Stimulated activated naive CD8-positive, alpha-beta T cell treated with anti-CD3 and anti-CD28 coated beads, Interleukin-15, Interleukin-2, amounts not matched to agents 100 ng/mL and 50 ng/mL, for 24 hours (primary cell): ENCODE results near the gene SRCIN1.
A peak's percentile ranks its signal among the peaks of the same experiment; 100 is the strongest.

Source experiments
- H3K27ac Mint-ChIP-seq: one replicate; pipeline ENCODE4 v1.8.0; 2021; ENCODE audit warnings: mild to moderate bottlenecking, mixed read lengths
- H3K27me3 Mint-ChIP-seq: one replicate; pipeline ENCODE4 v1.8.0; 2021; ENCODE audit warnings: mixed read lengths
- H3K36me3 Mint-ChIP-seq: one replicate; pipeline ENCODE4 v1.8.0; 2021; ENCODE audit warnings: low read depth, mixed read lengths
- H3K4me1 Mint-ChIP-seq: one replicate; pipeline ENCODE4 v1.8.0; 2021; ENCODE audit warnings: low read depth, mixed read lengths
- H3K4me3 Mint-ChIP-seq: one replicate; pipeline ENCODE4 v1.8.0; 2021; ENCODE audit warnings: mild to moderate bottlenecking, mixed read lengths
- H3K9me3 Mint-ChIP-seq: one replicate; pipeline ENCODE4 v1.8.0; 2021; ENCODE audit warnings: mixed read lengths

The SRCIN1 gene

DNA sequence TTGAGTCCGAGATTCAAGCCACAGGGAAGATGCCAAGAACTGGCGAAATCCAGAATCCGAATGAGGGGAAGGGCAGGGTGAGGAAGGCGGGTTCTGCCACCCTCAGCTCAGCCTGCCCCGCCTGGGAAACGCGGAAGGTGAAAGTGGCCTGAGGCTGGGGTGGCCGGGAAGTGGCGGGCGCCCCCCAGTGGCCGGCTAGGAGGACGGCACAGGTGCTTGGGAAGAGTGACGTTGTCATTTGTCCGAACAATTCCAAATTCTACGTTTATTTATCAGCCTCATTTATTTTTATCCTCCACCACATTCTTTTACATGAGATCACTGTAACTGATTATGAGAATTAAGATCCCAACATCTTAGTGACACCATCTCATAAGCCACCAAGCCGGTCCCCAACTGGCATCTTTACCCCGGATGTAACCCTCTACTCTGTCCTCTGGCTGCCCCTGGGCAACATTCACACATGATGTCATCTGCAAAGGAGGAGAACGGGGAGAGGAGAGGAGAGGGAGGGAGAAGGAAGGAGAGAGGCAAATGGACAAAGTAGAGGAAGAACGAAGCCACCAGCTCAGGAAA is 21.3 kb downstream of the SRCIN1 start:
- H3K4me1 Mint-ChIP-seq, result peaks cover 3% of the 10 kb centered on the region
- H3K9me3 Mint-ChIP-seq, result no peaks in the 10 kb centered on the region
- no peak overlapping the region for H3K4me3 Mint-ChIP-seq
- H3K36me3 Mint-ChIP-seq, result no peaks in the 10 kb centered on the region
- H3K27me3 Mint-ChIP-seq, result peaks cover 71% of the 10 kb centered on the region
- no peak overlapping the region for H3K27ac Mint-ChIP-seq

DNA sequence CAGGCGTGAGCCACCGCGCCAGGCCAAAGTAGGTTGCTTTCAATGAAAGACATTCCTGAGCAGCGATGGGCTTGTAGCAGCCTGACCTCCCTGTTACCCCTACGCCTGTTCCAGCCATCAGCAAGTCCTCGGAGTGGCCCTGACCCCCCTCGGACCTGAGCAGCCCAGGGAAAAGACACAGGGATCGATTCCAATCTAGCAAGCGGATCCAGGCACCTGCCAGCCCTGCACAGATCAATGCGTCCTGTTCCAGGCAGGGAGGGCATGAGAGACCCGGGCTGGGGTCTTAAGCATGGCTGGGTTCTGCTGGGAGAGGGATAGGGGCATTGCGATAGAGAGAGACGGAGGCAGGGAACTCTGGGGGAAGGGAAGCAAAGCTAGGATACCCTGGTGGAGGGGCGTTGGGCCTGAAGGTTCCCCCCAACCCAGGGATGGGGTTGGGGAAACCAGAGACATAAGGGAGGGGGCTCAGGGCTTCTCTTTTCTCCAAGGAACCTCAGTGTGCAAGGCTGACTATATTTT is 21.9 kb downstream of the SRCIN1 start:
- H3K36me3 Mint-ChIP-seq, result no peaks in the 10 kb centered on the region
- H3K27me3 Mint-ChIP-seq, result peaks cover 71% of the 10 kb centered on the region
- no peak overlapping the region for H3K27ac Mint-ChIP-seq
- H3K9me3 Mint-ChIP-seq, result no peaks in the 10 kb centered on the region
- no peak overlapping the region for H3K4me3 Mint-ChIP-seq
- H3K4me1 Mint-ChIP-seq, result peaks cover 3% of the 10 kb centered on the region

DNA sequence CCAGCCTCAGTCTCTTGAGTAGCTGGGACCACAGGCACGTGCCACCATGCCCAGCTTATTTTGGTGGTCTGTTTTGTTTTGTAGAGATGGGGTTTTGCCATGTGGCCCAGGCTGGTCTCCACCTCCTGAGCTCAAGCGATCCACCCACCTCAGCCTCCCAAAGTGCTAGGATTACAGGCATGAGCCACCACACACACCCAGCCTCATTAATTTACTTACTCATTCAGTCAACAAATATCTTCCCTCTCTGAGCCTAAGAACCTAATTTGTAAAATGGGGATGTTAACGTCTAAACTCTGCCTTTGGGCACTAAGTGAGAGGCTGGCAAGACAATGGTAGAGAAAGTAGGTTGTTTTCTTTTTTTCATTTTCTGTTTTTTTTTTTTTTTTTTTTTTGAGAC is 22.6 kb downstream of the SRCIN1 start:
- Mint-ChIP-seq H3K27ac (no peak overlapping the region), H3K27me3 (peaks cover 66% of the 10 kb centered on the region), H3K36me3 (no peaks in the 10 kb centered on the region), H3K4me1 (peaks cover 3% of the 10 kb centered on the region), H3K4me3 (no peak overlapping the region), H3K9me3 (no peaks in the 10 kb centered on the region)

DNA sequence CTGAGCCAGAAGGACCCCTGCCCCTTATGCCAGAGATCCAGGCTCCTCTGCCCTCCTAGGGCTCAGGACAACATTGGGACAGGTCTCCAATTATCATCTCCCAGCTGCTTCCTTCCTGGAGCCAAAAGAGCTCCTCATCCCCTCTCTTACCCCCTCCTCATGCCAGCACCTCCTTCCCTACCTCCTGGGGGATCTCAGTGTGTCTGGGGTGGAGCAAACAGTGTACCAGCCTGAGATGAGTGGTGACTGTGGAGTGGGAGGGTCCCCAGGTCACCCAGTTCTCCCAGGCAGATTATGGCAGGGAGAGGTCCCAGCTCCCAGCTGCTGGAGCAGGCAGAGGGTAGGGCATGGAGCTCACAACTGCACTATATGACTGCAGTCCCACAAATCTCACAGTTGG is 23.7 kb downstream of the SRCIN1 start:
- H3K27ac Mint-ChIP-seq, result no peak overlapping the region
- no peaks in the 10 kb centered on the region for H3K36me3 Mint-ChIP-seq
- peaks cover 66% of the 10 kb centered on the region for H3K27me3 Mint-ChIP-seq
- H3K9me3 Mint-ChIP-seq, result no peaks in the 10 kb centered on the region
- peaks cover 3% of the 10 kb centered on the region for H3K4me1 Mint-ChIP-seq
- no peak overlapping the region for H3K4me3 Mint-ChIP-seq

DNA sequence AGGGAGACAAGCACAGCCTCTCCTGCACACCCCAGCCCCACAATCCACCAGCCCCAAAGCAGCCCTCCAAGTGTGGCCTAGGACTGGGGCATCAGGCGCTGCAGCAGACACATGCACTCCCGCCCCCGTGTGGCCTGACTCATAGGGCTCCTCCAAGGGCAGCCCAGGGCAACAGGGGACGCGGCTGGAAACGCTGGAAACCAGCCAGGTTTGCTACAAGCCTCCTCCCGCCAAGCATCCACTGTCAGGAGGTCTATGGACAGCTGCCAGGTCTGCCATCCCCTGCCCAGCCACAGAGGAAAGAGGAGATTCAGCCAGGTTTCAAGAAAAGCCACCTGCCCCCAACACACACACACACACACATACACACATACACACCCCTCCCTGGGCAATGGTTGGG is 25.8 kb downstream of the SRCIN1 start:
- H3K9me3 Mint-ChIP-seq, result no peaks in the 10 kb centered on the region
- peaks cover 67% of the 10 kb centered on the region for H3K27me3 Mint-ChIP-seq
- no peak overlapping the region for H3K4me3 Mint-ChIP-seq
- H3K4me1 Mint-ChIP-seq, result peaks cover 3% of the 10 kb centered on the region
- H3K27ac Mint-ChIP-seq, result no peak overlapping the region
- H3K36me3 Mint-ChIP-seq, result no peaks in the 10 kb centered on the region

DNA sequence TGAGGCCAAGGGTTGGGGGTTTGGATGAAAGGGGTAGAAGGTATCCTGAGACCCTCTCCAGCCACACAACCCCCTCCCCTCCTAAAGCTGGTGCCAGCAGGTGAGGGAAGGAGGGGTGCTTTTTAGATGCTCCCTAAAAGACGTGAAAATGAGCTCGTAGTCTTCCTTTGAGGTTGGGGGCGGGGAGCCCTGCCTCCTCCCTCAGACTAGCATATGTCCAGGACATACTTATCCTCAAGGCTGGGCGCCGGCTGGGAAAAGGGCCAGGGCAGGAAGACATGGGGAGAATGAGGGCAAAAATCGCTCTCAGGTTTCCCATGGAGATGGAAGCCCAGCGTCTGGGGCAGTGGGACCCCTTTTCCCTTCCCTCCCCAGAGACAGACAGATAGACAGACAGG is 26.7 kb downstream of the SRCIN1 start:
- H3K4me3 Mint-ChIP-seq, result no peak overlapping the region
- peaks cover 67% of the 10 kb centered on the region for H3K27me3 Mint-ChIP-seq
- H3K4me1 Mint-ChIP-seq, result no peaks in the 10 kb centered on the region
- H3K9me3 Mint-ChIP-seq, result no peaks in the 10 kb centered on the region
- H3K36me3 Mint-ChIP-seq, result no peaks in the 10 kb centered on the region
- no peak overlapping the region for H3K27ac Mint-ChIP-seq

DNA sequence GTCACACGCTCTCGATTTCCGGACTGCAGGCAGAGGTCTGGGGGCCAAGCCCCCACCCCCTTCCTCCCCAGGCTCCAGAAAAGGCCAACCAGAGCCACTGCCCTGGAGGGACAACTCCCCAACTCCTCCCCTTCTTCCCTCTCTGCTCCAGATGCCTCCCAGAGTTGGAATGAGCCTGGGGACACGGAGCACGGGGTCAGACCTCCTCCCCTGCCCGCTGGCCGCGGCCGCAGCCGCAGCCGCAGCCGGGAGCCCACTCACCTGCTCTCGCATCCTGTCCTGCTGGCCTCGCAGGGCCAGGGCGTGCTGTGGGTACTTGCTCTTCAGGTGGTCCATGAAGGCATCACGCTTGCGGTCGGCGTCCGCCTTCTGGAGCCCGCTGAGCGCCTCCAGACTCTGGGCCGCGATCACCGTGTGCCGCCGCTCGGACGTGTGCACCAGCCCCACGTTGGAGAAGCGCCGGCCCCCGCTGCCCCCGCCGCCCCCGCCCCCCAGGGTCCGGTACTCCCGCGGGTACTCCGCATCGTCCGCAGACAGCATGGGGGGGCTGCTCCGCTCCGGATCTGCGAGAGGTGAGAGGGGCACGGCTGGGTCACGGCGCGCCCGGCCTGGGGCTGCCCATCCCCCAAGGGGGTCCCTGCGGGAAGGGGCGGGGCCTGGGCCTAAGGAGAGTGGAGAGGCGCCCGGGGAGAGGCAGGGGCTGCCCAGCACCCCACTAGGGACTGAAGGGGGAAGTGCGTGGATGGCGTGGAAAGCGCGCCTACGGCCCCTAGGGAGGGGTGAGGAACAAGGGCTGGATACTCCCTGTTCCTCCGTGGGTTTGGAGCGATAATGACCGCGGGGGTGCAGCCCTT is 27.3 kb downstream of the SRCIN1 start:
- Mint-ChIP-seq H3K36me3 (no peaks in the 10 kb centered on the region), H3K27ac (no peak overlapping the region), H3K4me3 (no peak overlapping the region), H3K4me1 (peaks cover 2% of the 10 kb centered on the region), H3K9me3 (no peaks in the 10 kb centered on the region), H3K27me3 (peaks cover 71% of the 10 kb centered on the region)

DNA sequence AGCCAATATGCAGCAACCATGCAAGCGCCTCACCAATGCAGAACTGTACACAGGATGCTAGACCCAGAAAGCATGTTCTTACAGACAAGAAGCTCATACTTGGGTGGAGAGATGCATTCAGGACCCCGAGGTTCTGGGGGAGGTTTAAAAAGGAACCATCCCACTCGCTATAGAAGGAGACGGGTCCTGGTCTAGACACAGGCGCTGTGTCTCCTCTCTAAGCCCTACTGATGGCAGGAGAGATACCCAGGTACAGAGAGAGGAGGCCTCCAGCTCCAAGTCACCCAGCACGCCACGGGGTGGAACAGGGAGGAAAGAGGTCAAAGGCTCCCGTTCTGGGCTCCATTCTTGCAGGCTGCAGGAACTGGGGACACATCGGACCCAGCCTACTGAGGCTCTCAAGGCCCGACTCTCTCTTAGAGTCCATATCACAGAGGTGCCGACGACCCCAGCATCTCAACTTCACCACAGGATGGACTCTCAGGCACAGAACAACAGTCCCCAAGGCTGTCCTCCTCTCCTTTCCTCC is 28.0 kb downstream of the SRCIN1 start:
- no peak overlapping the region for H3K27ac Mint-ChIP-seq
- H3K36me3 Mint-ChIP-seq, result no peaks in the 10 kb centered on the region
- H3K9me3 Mint-ChIP-seq, result no peaks in the 10 kb centered on the region
- peaks cover 72% of the 10 kb centered on the region for H3K27me3 Mint-ChIP-seq
- H3K4me3 Mint-ChIP-seq, result no peak overlapping the region
- peaks cover 7% of the 10 kb centered on the region for H3K4me1 Mint-ChIP-seq

DNA sequence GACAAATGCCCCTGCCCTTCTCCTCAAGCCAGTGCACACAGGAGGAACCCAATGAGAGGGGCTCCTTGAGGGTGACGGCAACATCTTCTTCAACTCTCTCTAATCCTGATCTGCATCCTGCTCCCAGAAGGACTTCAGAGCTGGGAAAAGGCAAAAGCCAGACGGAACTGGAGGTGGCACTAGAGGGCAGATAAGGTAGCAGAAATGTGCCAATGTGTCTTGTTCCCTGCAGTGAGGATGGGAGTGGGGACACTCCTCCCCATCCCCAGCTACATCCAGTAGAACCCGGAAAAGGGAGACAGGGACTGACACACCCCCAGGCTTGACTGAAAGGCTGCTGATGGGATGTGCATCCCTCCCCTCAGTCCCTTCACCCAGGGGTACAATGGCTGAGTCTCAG is 28.5 kb downstream of the SRCIN1 start:
- Mint-ChIP-seq H3K27me3 (peaks cover 72% of the 10 kb centered on the region), H3K4me1 (peaks cover 7% of the 10 kb centered on the region), H3K9me3 (no peaks in the 10 kb centered on the region), H3K36me3 (no peaks in the 10 kb centered on the region), H3K27ac (no peak overlapping the region), H3K4me3 (no peak overlapping the region)

DNA sequence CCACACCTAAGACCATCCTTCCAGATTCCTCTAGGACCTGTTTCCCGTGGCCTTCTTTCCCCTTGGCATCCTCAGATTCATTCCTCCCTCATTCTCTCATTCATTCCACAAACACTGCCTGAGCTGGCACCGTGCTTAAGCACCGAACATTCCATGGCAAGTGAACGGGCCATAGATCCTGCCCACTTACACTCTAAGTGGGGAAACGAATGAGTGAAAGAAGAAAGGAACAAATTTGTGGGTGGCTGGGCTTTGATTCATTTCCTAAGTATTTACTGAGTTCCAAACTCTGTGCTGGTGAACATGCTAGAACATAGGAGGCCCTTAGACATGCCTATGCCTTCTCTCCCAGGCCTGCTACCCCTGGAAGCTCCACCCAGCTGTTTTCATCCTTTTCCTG is 30.0 kb downstream of the SRCIN1 start:
- peaks cover 83% of the 10 kb centered on the region for H3K27me3 Mint-ChIP-seq
- peaks cover 10% of the 10 kb centered on the region for H3K4me1 Mint-ChIP-seq
- H3K27ac Mint-ChIP-seq, result no peak overlapping the region
- no peaks in the 10 kb centered on the region for H3K9me3 Mint-ChIP-seq
- no peak overlapping the region for H3K4me3 Mint-ChIP-seq
- H3K36me3 Mint-ChIP-seq, result no peaks in the 10 kb centered on the region

DNA sequence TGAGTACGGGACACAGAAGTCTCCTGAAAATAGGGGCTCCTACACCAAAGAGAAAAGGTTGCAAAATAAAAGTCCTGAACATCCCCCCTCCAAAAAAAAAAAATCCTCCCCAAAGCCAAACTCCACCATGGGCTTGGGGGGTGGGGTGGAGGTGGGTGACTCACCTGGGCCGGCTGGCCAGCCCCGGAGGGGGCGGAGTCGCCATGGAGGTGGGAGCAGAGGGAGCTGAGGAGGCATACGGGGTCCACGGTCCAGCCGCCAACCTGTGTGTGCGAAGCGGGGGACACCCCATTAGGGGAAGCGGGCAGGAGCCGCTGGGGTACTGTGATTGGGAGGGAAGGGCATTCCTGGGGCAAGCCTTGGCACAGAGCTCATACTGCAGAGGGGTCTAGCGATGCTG is 31.0 kb downstream of the SRCIN1 start:
- H3K4me1 Mint-ChIP-seq, result peaks cover 10% of the 10 kb centered on the region
- peaks cover 83% of the 10 kb centered on the region for H3K27me3 Mint-ChIP-seq
- H3K4me3 Mint-ChIP-seq, result no peak overlapping the region
- H3K27ac Mint-ChIP-seq, result no peak overlapping the region
- no peaks in the 10 kb centered on the region for H3K9me3 Mint-ChIP-seq
- H3K36me3 Mint-ChIP-seq, result no peaks in the 10 kb centered on the region

DNA sequence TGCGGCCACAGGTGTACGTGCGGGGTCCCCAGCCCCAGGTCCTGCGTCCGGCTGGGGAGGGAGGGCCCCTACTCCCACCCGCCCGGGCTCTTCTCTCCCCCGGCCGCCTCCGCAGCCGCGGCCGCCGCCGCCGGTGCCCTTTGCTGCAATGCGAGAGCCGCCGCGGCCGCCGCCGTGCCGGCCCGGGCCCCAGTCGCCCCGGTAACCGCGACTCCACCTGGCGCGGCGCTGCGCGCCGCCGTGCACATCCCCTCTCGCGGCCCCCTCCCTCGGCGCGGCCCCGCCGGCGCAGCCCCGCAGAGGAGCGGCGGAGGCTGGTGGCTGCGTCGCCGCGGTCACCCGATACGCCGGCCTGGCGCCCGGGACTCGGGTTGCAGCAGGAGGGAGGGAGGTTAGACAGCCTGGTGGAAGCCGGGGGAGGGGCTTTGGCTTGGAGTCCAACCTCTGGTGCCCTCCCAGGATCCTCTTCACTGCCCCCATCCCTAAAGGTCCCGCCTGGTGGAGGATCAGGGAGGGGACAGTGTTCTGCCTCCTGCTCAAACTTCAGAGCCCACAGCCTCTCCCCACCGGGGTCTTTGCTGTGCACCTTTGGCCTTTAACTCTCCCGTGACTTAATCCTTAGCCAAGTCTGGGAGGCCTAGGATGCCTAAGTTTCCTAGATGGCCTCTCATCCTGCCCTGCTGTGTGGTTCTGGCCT is 32.9 kb downstream of the SRCIN1 start:
- Mint-ChIP-seq H3K9me3 (no peaks in the 10 kb centered on the region), H3K27me3 (peaks cover 87% of the 10 kb centered on the region), H3K36me3 (no peaks in the 10 kb centered on the region), H3K4me3 (peak overlapping the region; percentile 50), H3K27ac (no peak overlapping the region), H3K4me1 (peaks cover 10% of the 10 kb centered on the region)

DNA sequence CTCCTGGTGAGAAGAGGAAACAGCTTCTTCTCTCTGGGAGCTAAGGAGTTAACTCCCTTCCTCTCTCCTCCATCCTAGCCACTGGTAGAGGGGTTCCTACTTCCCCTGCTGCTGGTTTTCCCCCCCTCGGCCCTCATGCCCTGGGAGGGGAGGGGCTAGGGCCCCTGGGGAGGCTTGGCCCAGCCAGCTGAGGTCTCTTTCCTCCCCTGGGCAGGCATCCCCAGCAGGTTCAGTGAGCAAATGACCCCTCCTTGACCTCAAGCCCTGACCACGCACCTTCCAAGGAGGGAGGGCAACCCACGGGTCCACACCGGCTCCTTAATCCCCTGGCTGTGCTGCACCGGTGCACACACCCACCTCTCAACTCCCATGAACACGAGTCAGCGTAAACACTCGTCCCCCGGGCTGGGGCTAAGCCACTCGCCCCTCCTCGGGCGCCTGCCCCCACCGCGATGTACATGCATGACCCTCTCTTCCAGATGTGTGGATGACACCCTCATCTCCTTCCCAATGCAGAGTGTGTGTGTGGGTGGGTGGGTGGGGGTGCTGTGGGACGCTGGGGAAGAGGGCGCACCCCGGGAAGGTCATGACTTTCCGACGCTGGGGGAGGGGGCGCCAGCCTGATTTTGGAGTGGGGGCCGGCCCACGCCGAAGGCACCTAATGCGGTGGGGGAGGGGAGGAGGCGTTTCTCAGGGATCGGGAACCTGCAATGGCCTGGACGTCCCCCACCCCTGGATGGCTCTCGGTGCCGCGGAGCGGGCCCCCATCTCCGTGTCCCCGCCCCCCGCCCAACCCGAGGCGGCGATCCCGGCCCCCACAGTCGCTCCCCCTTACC is 33.7 kb downstream of the SRCIN1 start:
- Mint-ChIP-seq H3K36me3 (no peaks in the 10 kb centered on the region), H3K9me3 (no peaks in the 10 kb centered on the region), H3K27me3 (peaks cover 86% of the 10 kb centered on the region), H3K27ac (no peak overlapping the region), H3K4me1 (peaks cover 10% of the 10 kb centered on the region), H3K4me3 (no peak overlapping the region)

DNA sequence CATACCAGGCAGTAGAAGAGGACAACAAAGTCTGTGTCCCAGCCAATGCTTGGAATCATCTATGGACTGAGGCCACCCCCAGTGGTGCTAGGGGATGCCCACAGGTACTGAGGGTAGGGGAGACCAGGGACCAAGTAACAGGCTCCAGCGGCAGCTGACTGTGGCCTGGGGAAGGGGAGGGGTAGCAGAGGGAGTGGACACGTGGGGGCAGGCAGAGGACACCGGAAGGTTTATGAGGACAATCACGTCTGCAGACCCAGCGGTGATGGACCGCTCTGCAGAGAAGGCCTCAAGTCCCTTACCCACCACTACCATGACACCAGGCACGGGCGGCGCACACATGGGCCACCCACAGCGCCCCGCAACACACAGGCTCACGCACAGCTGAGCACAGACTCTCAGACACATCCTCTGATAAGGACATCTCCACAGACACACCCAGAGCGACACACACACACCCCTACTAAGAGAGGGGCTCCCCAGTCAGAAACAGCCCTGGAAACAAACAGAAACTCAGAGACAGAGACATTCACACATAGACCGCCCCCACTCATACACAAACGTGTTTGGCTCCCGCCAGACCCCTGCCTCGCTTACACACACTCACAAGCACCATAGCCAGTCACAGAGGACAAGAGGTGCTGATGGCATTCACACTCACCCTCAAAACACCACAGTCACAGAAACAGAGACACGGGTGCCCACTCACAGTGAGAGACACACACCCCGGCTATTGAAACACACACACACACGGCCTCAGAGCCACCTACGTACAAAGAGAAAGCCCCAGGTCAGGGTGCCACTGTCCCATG is 35.8 kb downstream of the SRCIN1 start:
- no peak overlapping the region for H3K4me3 Mint-ChIP-seq
- no peaks in the 10 kb centered on the region for H3K36me3 Mint-ChIP-seq
- H3K27me3 Mint-ChIP-seq, result peaks cover 86% of the 10 kb centered on the region
- peaks cover 10% of the 10 kb centered on the region for H3K4me1 Mint-ChIP-seq
- H3K9me3 Mint-ChIP-seq, result no peaks in the 10 kb centered on the region
- no peak overlapping the region for H3K27ac Mint-ChIP-seq
